Smooth muscle cell (in vitro differentiated cells): ENCODE results near the gene MAOB. TPM values are rescaled to one million over a fixed set of nuclear protein-coding genes. Genes with fewer than 3 reads are reported as not detected.

Experiments
- DNase-seq: peaks from one replicate; lab custom pipeline; 2025; ENCODE audit not compliant: unreplicated experiment; lab: John Stamatoyannopoulos, UW
- H2AFZ ChIP-seq: fragments of 200-600 bp; sonication (generic); 2 replicates; pipeline ENCODE4 v1.6.0; 2016; ENCODE audit warnings: antibody characterized with exemption, low read depth, mild to moderate bottlenecking
- H3F3A ChIP-seq: fragments of 200-600 bp; sonication (generic); 2 replicates; pipeline ENCODE4 v1.6.0; 2017; ENCODE audit warnings: antibody characterized with exemption, low read depth
- H3K27ac ChIP-seq: fragments of 200-600 bp; sonication (generic); 2 replicates; pipeline ENCODE4 v1.5.1; 2016; ENCODE audit warnings: low read depth, mild to moderate bottlenecking
- H3K27me3 ChIP-seq: fragments of 200-600 bp; sonication (generic); 2 replicates; pipeline ENCODE4 v1.6.1; 2016; ENCODE audit warnings: low read depth, mild to moderate bottlenecking
- H3K36me3 ChIP-seq: fragments of 200-600 bp; sonication (generic); 2 replicates; pipeline ENCODE4 v1.5.1; 2016; ENCODE audit warnings: low read depth
- H3K4me1 ChIP-seq: fragments of 200-600 bp; sonication (generic); 2 replicates; pipeline ENCODE4 v1.5.1; 2016; ENCODE audit warnings: low read depth
- H3K4me2 ChIP-seq: fragments of 200-600 bp; sonication (generic); 2 replicates; pipeline ENCODE4 v1.6.0; 2016; ENCODE audit warnings: mild to moderate bottlenecking
- H3K4me3 ChIP-seq: fragments of 200-600 bp; sonication (generic); 2 replicates; pipeline ENCODE4 v1.5.1; 2016; ENCODE audit warnings: mild to moderate bottlenecking
- H3K79me2 ChIP-seq: fragments of 200-600 bp; sonication (generic); 2 replicates; pipeline ENCODE4 v1.6.0; 2016; ENCODE audit warnings: low read depth, mild to moderate bottlenecking
- H3K9ac ChIP-seq: fragments of 200-600 bp; sonication (generic); 2 replicates; pipeline ENCODE4 v1.6.0; 2016; ENCODE audit warnings: low read depth
- H3K9me3 ChIP-seq: fragments of 200-600 bp; sonication (generic); replicated peaks from 2 replicates; pipeline ENCODE4 v1.5.1; 2016; ENCODE audit warnings: low read depth
- H4K20me1 ChIP-seq: fragments of 200-600 bp; sonication (generic); 2 replicates; pipeline ENCODE4 v1.6.0; 2016; ENCODE audit warnings: low read depth
- CTCF ChIP-seq: fragments of 200-600 bp; sonication (generic); IDR thresholded peaks from 2 replicates; pipeline ENCODE4 v1.5.1; 2017; ENCODE audit warnings: borderline replicate concordance, mild to moderate bottlenecking, antibody characterized with exemption; ENCODE audit not compliant: insufficient read depth, poor library complexity, severe bottlenecking
- WGBS: methylation state at CpG from one replicate; pipeline ENCODE4 v1.1.7; 2016; ENCODE audit warnings: low lambda C conversion rate; 5-methylcytosine and 5-hydroxymethylcytosine counted together
- polyA plus RNA-seq: library from polyadenylated mRNA; unstranded; fragments of >200 nt; fragmentation: Nextera tagmentation; extraction: Ambion mirVana; gene quantifications from 2 replicates; pipeline ENCODE4 v1.2.1, GENCODE V29; 2016
- total RNA-seq: library from RNA; depleted of rRNA; stranded (reverse); fragments of >200 nt; gene quantifications from 2 replicates; pipeline ENCODE4 v1.2.3, GENCODE V29; 2014

Gene MAOB
- total and polyA plus RNA-seq, 2 experiments from 2014 or later, result 0.93 TPM; not detected in 1

DNA sequence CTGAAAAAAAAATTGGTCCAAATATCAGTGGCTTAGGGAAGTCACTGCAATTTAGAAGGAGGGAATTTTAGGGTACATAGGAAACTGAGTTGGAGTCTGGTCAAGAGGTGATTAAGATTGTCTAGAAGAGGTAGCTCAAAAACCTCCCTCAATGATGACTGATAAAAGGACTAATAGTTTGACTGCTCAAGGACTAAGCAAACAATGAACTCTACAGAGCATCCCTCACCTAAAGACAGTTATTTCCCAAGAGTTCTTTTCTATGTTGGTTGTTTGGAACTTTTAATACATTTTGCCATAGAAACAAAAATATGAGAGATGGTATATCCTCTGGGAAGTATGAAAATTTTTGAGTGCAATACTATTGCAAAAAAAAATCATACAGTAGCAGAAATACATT, 35.7 kb downstream of the MAOB start:
- Histone ChIP-seq H2AFZ (no peak overlapping the region), H3K9ac (no peak overlapping the region), H3K36me3 (no peaks in the 10 kb centered on the region), H3F3A (no peaks in the 10 kb centered on the region), H3K27ac (no peak overlapping the region), H3K4me2 (no peak overlapping the region), H3K79me2 (no peaks in the 10 kb centered on the region), H3K9me3 (no peaks in the 10 kb centered on the region), H3K4me3 (no peak overlapping the region), H3K4me1 (no peaks in the 10 kb centered on the region), H3K27me3 (no peaks in the 10 kb centered on the region), H4K20me1 (no peaks in the 10 kb centered on the region)
- DNase-seq, result no peak
- no peak for TF ChIP-seq CTCF

- no peak overlapping the region for H3K27ac ChIP-seq
- H3K4me2 ChIP-seq, result no peak overlapping the region
- H3K4me1 ChIP-seq, result no peaks in the 10 kb centered on the region
- H3K4me3 ChIP-seq, result no peak overlapping the region
- H4K20me1 ChIP-seq, result no peaks in the 10 kb centered on the region
- no peak for TF ChIP-seq CTCF
- WGBS, result 74% methylated on average over 2 of the region's 2 CpGs
- H3F3A ChIP-seq, result no peaks in the 10 kb centered on the region
- H3K9ac ChIP-seq, result no peak overlapping the region
- H2AFZ ChIP-seq, result no peak overlapping the region
- no peaks in the 10 kb centered on the region for H3K9me3 ChIP-seq
- H3K27me3 ChIP-seq, result no peaks in the 10 kb centered on the region
- H3K79me2 ChIP-seq, result no peaks in the 10 kb centered on the region
- DNase-seq, result no peak
- H3K36me3 ChIP-seq, result no peaks in the 10 kb centered on the region
Observed at GRCh38 chrX:43845776-43846175, 36.5 kb downstream of the MAOB start.

GRCh38 chrX:43840265-43840664, 42.0 kb downstream of the MAOB start:
- no peaks in the 10 kb centered on the region for H3K4me1 ChIP-seq
- no peak overlapping the region for H3K9ac ChIP-seq
- no peak overlapping the region for H3K4me2 ChIP-seq
- no peak overlapping the region for H2AFZ ChIP-seq
- H3F3A ChIP-seq, result no peaks in the 10 kb centered on the region
- no peaks in the 10 kb centered on the region for H3K36me3 ChIP-seq
- TF ChIP-seq CTCF, result no peak
- no peak overlapping the region for H3K4me3 ChIP-seq
- H4K20me1 ChIP-seq, result no peaks in the 10 kb centered on the region
- WGBS, result 80% methylated on average over 3 of the region's 3 CpGs
- no peaks in the 10 kb centered on the region for H3K27me3 ChIP-seq
- H3K79me2 ChIP-seq, result no peaks in the 10 kb centered on the region
- no peaks in the 10 kb centered on the region for H3K9me3 ChIP-seq
- no peak for DNase-seq
- no peak overlapping the region for H3K27ac ChIP-seq

DNA sequence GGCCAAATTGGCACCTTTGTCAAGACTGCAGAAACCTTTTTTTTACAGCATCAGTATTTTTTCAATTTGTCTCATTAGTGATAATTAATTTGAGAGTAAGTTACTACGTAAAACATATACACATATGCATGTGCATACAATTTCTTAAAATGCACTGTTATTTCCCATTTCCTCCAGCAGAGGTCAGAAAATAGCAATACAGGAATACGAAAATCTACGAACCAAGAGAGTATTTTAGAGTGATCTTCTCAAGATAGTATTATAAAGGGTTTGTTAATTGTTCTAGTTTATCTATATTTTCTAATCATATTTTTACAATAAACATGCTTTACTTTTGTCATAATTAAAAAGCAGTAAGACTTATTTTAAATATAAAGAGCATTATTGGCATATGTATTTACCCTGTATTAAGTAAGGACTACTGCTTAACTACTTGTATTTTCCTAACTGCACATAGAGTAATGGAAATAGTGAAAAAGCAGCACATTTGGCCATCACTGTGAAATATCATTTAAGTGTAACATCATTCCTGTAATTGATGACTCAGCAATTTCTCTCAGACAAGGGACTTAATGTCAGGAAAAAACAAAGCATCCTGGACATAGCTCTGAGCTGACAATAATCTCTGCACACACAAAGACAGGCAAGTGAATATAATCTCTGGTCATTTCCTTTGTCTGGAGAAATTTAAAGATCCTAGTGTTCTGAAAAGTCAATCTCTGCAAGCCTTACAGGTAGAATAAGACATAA, 45.6 kb downstream of the MAOB start:
- peak; percentile 52 for TF ChIP-seq CTCF
- Histone ChIP-seq H3K4me2 (no peak overlapping the region), H3K4me3 (no peak overlapping the region), H3K36me3 (no peaks in the 10 kb centered on the region), H3K4me1 (no peaks in the 10 kb centered on the region), H2AFZ (no peak overlapping the region), H3K27ac (no peak overlapping the region), H4K20me1 (no peaks in the 10 kb centered on the region), H3F3A (no peaks in the 10 kb centered on the region), H3K79me2 (no peaks in the 10 kb centered on the region), H3K9me3 (no peaks in the 10 kb centered on the region), H3K27me3 (no peaks in the 10 kb centered on the region), H3K9ac (no peak overlapping the region)
- no peak for DNase-seq
- WGBS, result 51% methylated on average over 3 of the region's 3 CpGs
